HG02938 (cell line): Measurements from ENCODE around the gene GYPA.
"Not testable (repeated sequence)": the region's sequence is repeated elsewhere in the genome, so short reads cannot be mapped to it uniquely, and the experiment has no call there.

Experiments used
- ATAC-seq: cut with Tn5 transposase; IDR thresholded peaks from one replicate; pipeline ENCODE4 v1.9.1; 2021; ENCODE audit warnings: mild to moderate bottlenecking, moderate library complexity; ENCODE audit not compliant: unreplicated experiment

The GYPA gene

DNA sequence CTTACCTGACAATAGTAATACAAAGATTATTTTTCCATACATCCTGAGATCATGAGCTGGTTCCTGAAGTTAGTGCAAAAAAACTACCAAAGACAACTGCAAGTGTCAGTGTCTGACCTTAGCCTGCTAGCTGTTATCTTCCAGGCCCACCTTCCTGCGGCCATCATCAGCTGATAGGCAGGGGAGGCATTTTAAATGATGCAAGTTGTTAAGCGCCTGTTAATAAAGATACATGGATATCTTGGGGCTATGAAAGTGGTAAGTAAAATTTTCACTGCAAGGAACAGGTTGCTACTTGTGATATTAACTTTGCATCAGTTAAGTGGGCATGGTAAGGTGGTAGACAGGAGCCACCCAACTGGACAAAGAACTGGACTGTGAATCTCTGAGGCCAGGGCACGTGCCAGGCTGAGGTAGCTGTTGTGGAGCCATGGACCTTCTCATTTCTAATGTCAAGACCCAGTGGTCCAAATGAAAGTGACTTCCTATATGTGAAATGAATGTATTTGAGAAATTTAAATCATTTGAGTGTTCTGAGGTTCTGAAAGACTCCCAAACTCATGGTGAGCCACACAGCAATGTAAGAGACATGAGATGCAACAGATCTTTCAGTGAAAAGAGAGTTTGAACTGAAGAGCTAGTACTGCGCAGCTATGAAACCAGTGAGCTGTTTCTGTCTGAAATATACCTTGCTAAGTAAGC is at the start of gene GYPA:
Gene GYPA (minus strand): TSS at position 125 of the 702 bp plus-strand sequence. CDS start 83 bp downstream, at position 42.
- not testable (repeated sequence) for ATAC-seq

- no peak for ATAC-seq
These were observed 49.5 kb upstream of the GYPA start for GRCh38 chr4:144190009-144190408.

DNA sequence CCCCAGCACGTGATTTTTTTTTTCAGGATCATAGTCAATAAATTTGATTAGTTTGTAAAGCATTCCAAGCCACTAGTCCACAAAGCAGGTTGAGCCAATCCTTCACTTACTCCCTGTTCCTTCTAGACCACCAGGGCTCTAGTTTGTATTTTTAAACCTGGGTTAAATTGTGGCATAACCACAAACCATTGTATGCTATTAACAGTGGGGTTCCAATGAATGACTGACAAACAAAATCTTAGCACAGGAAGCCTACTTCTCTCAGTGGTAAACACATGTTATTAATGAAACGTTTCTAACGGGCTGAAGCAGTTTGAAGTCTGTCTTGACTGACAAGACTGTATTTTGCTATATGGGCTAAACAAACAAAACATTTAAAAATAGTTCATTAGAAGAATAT is 48.6 kb upstream of the GYPA start:
- peak; percentile 69 for ATAC-seq

- ATAC-seq: no peak
These were observed 44.6 kb upstream of the GYPA start for GRCh38 chr4:144185086-144185485.

GRCh38 chr4:144183165-144183564 is 42.6 kb upstream of the GYPA start:
- no peak for ATAC-seq

GRCh38 chr4:144181391-144181790 is 40.9 kb upstream of the GYPA start:
- ATAC-seq: no peak

DNA sequence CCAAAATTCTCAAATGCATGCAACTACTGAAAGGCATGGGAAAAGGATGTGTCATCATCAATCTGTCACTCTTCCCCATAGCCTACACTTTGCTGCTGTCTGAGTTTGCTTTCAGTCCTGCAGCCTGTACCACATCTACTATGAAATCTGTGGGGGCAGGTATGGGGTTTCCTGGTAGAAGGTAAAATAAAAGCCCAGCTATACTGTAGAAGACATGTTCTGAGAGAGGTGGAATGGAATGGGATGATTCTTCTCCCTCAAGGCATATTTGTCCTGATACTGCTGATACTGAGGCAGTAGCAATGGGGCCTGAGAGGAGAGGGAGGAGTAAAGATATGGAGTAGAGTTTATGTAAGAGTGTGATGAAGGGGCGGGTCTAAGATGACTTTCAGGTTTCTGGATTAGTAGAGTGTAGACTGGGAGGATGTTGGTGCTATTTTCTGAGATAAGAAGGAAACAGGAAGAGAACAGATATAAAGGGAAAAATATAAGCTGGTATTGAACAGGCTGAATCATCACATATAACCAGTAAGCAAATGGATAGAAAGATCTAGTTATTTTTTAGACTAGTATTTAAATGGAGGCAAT is 38.7 kb upstream of the GYPA start:
- ATAC-seq: no peak

- ATAC-seq: no peak
These were observed 37.9 kb upstream of the GYPA start for GRCh38 chr4:144178414-144178813.

GRCh38 chr4:144176476-144176875 is 36.0 kb upstream of the GYPA start:
- ATAC-seq: no peak

DNA sequence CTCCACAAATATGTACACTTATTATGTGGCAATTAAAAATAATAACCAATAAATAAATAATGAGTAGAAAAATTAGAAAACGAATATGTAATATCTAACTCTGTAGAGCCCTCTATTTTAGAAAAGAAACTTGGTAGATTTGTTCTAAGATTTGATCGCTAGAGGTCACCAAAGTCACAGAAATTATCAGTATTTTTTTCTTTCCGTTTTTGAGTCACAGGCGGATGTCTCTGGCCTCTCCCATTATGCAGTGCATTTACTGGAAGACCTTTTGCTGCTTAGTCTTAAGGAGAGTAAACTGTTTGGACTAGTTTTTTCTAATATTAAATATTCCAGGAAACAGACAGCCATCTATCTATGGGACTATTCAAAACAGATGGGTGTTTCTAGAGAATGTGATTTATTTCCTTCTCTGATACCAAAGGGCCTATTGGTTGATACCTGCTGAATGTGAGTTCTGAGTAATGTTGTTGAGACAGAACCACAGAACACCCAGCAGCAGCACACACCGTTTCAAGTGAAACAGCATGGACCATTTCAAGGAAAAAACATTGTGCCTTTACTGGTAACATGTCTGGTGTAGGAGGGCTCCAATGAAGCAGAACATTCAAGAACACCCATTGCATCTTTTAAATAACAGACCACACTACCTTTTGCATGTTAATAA is 34.0 kb upstream of the GYPA start:
- peak; percentile 78 for ATAC-seq

- no peak for ATAC-seq
These were observed 31.2 kb upstream of the GYPA start for GRCh38 chr4:144171697-144172096.

- no peak for ATAC-seq
These were observed 28.7 kb upstream of the GYPA start for GRCh38 chr4:144169211-144169610.

DNA sequence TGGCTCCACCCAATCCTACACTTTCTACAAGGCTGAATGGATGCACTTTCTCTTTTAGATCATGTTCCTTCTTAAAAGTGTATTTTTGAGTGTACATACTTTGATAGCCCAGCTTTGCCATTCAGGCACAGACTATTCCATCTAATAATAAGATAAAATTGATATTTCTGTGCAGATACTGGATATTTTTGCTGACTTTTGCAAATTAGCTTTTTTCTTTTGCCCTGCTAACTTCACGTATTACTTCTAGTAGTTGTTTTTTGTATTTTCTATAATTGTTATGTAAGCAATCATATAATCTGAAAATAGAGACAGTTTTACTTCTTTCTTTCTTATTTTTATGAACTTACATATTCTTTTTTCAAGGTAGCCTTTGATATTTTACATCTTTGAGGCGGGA is 13.5 kb upstream of the GYPA start:
- no peak for ATAC-seq

- ATAC-seq: peak; percentile 59
These were observed 2.3 kb upstream of the GYPA start for GRCh38 chr4:144142690-144143326.

GRCh38 chr4:144141493-144141892 is 975 bp upstream of the GYPA start:
- no peak for ATAC-seq

DNA sequence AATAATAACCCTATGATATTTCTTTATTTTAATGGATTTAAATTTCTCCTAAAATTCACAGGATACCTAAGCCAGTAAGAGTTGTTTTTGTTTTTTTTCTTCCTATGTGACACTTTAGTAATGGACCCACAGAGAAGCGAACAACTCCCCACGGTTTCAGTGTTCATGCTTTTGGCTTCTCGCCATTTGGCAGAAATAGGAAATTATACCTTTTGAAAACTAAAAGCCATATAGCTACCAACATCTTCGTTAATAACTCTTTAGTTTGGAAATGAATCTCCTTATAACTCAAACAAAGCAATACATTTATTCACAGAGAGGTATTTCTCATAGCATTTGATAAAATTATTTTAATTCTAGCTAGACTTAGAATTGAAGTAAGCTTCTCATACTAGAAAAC is 527 bp downstream of the GYPA start:
- not testable (repeated sequence) for ATAC-seq

GRCh38 chr4:144139547-144139946 is 971 bp downstream of the GYPA start:
- ATAC-seq: not testable (repeated sequence)

DNA sequence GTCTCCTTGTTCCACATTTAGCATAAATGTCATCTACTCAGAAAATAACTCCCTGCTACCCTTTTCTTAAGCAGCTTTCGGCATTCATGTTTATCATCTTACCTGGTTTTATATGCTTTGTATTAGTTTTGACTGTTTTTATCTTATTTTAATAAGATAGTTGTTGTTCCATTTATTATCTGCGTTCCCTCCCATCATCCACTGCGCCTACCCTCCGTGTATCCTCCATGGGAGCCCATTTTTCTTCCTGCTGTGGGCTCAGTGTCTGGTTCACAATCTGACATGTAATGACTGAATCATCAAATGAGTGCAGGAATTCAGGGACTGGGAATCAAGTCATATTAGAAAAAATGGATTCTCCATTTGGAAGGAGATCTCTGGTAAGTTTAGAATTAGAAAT is 2.3 kb downstream of the GYPA start:
- ATAC-seq: not testable (repeated sequence)

- not testable (repeated sequence) for ATAC-seq
These were observed 3.2 kb downstream of the GYPA start for GRCh38 chr4:144137137-144137931.

GRCh38 chr4:144136189-144136588 is 4.3 kb downstream of the GYPA start:
- ATAC-seq: not testable (repeated sequence)

DNA sequence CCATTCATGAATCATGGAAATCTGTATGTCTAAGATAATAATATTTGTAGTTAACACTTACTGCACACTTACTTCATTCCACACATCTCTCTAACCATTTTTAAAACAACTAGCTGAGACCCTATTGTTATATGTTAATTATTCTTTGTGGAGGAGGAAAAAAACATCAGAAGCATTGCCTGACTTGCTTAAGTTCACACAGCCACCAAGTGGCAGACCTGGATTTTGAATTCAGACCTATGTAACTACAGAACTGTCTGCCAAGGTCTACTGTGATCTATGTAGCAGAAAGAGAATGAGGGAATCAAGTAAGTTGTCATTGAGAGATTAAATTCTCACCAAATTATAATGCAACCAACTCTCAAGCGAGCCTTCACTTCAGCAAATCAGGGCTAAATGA is 10.4 kb downstream of the GYPA start:
- not testable (repeated sequence) for ATAC-seq
